Measurements from ENCODE around the gene TDRD3. TPM values are rescaled to one million over a fixed set of nuclear protein-coding genes. Genes with fewer than 3 reads are reported as not detected.
A peak's percentile ranks its signal among the peaks of the same experiment; 100 is the strongest.

Gene TDRD3
- total RNA-seq, 1 donor from 2014 or later = 28.5 TPM

DNA sequence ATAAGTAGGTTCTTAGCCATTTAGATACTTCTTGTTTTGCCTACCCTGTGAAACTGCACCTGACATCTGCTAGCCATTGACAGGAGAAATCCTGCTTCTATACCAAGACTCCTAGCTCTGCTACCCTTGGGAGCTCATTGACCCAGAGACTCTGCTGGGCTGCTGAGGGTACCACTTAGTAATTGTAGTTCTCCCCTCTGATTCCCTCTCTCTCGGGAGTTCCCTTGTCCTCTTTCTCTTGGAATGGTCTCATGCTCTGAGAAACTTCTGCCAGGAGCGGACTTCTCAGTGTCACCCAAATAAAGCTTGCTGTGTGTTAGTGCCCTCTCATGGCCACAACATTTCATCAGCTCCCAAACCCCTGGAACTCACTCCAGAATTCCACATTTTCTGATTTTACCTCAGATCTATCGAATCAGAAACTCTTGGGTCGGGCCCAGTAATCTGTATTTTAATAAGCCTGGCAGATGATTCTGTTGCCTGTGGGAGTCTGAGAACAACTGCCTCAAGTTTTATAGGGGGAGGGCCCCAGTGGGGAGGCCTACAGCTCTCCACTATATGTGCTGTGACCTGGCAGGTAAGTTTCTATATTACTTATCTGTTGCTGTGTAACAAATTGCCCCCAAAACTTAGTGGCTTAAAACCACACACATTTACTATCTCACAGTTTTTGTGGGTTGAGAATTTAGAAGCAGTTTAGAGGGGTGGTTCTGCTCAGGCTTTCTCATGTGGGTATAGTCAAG is 221.1 kb downstream of the TDRD3 start:
- TF ChIP-seq, protein P1, sequence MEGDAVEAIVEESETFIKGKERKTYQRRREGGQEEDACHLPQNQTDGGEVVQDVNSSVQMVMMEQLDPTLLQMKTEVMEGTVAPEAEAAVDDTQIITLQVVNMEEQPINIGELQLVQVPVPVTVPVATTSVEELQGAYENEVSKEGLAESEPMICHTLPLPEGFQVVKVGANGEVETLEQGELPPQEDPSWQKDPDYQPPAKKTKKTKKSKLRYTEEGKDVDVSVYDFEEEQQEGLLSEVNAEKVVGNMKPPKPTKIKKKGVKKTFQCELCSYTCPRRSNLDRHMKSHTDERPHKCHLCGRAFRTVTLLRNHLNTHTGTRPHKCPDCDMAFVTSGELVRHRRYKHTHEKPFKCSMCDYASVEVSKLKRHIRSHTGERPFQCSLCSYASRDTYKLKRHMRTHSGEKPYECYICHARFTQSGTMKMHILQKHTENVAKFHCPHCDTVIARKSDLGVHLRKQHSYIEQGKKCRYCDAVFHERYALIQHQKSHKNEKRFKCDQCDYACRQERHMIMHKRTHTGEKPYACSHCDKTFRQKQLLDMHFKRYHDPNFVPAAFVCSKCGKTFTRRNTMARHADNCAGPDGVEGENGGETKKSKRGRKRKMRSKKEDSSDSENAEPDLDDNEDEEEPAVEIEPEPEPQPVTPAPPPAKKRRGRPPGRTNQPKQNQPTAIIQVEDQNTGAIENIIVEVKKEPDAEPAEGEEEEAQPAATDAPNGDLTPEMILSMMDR (IDR thresholded peaks at IDR 0.05; ENCODE audit: unreplicated experiment) = peak; percentile 30
- Mint-ChIP-seq H3K4me1 (ENCODE audit: low read depth) (peaks cover 6% of the 10 kb centered on the region), H3K27ac (no peak overlapping the region), H3K36me3 (ENCODE audit: insufficient read depth) (no peaks in the 10 kb centered on the region), H3K27me3 (peaks cover 3% of the 10 kb centered on the region), H3K9me3 (ENCODE audit: low read depth) (no peaks in the 10 kb centered on the region), H3K4me3 (ENCODE audit: low read depth) (no peak overlapping the region)
- no peak for DNase-seq (ENCODE audit: low spot score, unreplicated experiment)

DNA sequence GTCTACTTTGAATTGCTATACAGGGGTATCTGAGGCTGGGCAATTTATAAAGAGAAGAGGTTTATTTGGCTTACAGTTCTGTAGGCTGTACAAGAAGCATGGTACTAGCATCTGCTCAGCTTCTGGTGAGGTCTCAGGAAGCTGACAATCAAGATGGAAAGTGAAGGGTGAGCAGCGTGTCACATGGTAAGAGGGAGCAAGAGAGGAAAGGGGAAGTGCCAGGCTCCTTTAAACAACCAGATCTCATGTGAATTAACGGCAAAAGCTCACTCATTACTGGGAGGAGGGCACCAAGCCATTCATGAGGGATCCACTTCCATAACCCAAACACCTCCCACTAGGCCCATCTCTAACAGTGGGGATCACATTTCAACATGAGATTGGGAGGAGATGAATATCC is 222.4 kb downstream of the TDRD3 start:
- TF ChIP-seq, protein P1 (IDR thresholded peaks at IDR 0.05; ENCODE audit: unreplicated experiment) = no peak
- no peak for DNase-seq (ENCODE audit: low spot score, unreplicated experiment)
- peaks cover 6% of the 10 kb centered on the region for H3K4me1 Mint-ChIP-seq (ENCODE audit: low read depth)
- peaks cover 3% of the 10 kb centered on the region for H3K27me3 Mint-ChIP-seq
- no peak overlapping the region for H3K27ac Mint-ChIP-seq
- H3K9me3 Mint-ChIP-seq (ENCODE audit: low read depth) = no peaks in the 10 kb centered on the region
- no peaks in the 10 kb centered on the region for H3K36me3 Mint-ChIP-seq (ENCODE audit: insufficient read depth)
- no peak overlapping the region for H3K4me3 Mint-ChIP-seq (ENCODE audit: low read depth)

DNA sequence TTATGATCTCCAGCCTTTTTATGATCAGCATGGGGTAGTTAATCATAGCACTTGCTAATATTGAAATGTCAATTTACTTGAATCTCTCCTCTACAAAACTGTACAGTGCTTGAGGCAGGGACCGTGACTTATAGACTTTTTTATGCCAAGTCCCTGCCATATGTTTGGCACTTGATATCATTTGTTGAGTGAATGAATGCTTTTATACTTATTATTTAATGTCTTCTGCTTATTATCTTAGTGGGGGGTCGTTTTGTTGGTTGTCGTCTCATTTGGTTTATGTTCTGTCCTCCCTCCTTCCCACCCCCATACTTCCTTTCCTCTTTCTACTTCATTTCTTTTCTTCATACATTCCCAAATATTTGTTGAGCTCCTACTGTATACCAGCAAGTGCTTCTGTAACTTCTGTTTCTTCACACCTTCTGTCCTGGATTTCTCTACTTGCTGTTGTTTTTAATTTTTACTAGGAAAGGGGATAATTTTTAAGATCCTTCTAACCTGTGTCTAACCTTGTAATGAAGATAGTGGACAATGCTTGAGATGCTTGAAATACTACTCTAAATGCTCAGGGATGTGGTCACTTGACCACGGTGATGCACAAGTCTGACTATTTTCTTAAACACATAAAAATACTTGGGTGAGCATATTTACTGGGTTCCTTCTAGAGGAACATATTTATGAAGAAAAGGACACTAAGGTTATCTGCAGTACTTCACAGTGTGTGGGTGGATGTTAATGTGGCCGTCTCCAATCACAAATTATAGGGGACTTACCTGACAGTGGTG is 223.8 kb downstream of the TDRD3 start:
- no peak for DNase-seq (ENCODE audit: low spot score, unreplicated experiment)
- no peak overlapping the region for H3K27ac Mint-ChIP-seq
- no peaks in the 10 kb centered on the region for H3K9me3 Mint-ChIP-seq (ENCODE audit: low read depth)
- H3K4me1 Mint-ChIP-seq (ENCODE audit: low read depth) = peaks cover 6% of the 10 kb centered on the region
- TF ChIP-seq, protein P1 (IDR thresholded peaks at IDR 0.05; ENCODE audit: unreplicated experiment) = no peak
- H3K4me3 Mint-ChIP-seq (ENCODE audit: low read depth) = no peak overlapping the region
- H3K27me3 Mint-ChIP-seq = peaks cover 3% of the 10 kb centered on the region
- no peaks in the 10 kb centered on the region for H3K36me3 Mint-ChIP-seq (ENCODE audit: insufficient read depth)

DNA sequence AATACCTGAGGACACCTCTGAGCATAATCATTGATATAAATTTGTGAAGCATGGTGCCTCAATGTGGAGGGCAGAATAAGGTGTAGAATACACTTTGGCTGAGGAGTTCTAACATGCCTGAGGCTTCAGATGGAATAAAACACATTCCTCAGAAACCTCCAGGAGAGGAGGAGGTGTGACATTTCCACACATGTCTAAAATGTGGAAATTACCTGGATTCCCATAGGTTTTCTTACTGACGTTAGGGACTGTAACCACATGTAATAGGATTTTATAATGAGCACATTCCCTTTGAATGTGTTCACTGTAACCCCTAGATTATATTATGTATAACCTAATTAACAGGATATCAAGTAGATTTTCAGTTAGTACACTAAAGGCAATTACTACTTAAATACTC is 226.1 kb downstream of the TDRD3 start:
- H3K27ac Mint-ChIP-seq = no peak overlapping the region
- H3K27me3 Mint-ChIP-seq = peaks cover 3% of the 10 kb centered on the region
- H3K4me1 Mint-ChIP-seq (ENCODE audit: low read depth) = no peaks in the 10 kb centered on the region
- DNase-seq (ENCODE audit: low spot score, unreplicated experiment) = no peak
- no peak overlapping the region for H3K4me3 Mint-ChIP-seq (ENCODE audit: low read depth)
- no peaks in the 10 kb centered on the region for H3K9me3 Mint-ChIP-seq (ENCODE audit: low read depth)
- TF ChIP-seq, protein P1 (IDR thresholded peaks at IDR 0.05; ENCODE audit: unreplicated experiment) = no peak
- H3K36me3 Mint-ChIP-seq (ENCODE audit: insufficient read depth) = no peaks in the 10 kb centered on the region

Other genes with a start within 250 kb of the TDRD3 start
- 11.4 and 14.0 TPM in 2 replicates for gene DIAPH3, start 233.3 kb upstream of the TDRD3 start, total RNA-seq